ENCODE results near the gene STAM2. TPM values are rescaled to one million over a fixed set of nuclear protein-coding genes. Genes with fewer than 3 reads are reported as not detected.
A peak's percentile ranks its signal among the peaks of the same experiment; 100 is the strongest.
"Not testable (repeated sequence)": the region's sequence is repeated elsewhere in the genome, so short reads cannot be mapped to it uniquely, and the experiment has no call there.

STAM2 gene
- total RNA-seq = 24.1 TPM
- long read RNA-seq, full-length matches to known transcripts = 3 of 6 reads
- long read RNA-seq, partial matches to known transcripts = 1 of 6 reads
- long read RNA-seq, other reads (novel, unspliced or antisense) = 2 of 6 reads

GRCh38 chr2:152175368-152176112 is at the start of gene STAM2:
Gene STAM2, minus strand, starts transcription at chr2:152175763. Its CDS starts 121 bp downstream, at chr2:152175642.
- intact Hi-C loops (cut with micrococcal nuclease) = no loop called here
- ATAC-seq (peak; percentile 94), DNase-seq (peak; percentile 95)

- no peak for DNase-seq
- intact Hi-C loops (cut with micrococcal nuclease) = no loop called here
- ATAC-seq = peak; percentile 84
Observed at GRCh38 chr2:152223977-152224376, 48.4 kb upstream of the STAM2 start.

- peak; percentile 62 for DNase-seq
- peak; percentile 80 for ATAC-seq
- intact Hi-C loops (cut with micrococcal nuclease) = no loop called here
Observed at GRCh38 chr2:152222975-152223637, 47.5 kb upstream of the STAM2 start.

GRCh38 chr2:152221839-152222238 is 46.3 kb upstream of the STAM2 start:
- ATAC-seq (no peak), DNase-seq (no peak)
- intact Hi-C loops (cut with micrococcal nuclease) = no loop called here

GRCh38 chr2:152219077-152219828 is 43.7 kb upstream of the STAM2 start:
- DNase-seq = no peak
- no peak for ATAC-seq
- intact Hi-C loops (cut with micrococcal nuclease) = no loop called here

GRCh38 chr2:152201466-152201830 is 25.9 kb upstream of the STAM2 start:
- DNase-seq = no peak
- intact Hi-C loops (cut with micrococcal nuclease) = no loop called here
- ATAC-seq = no peak

GRCh38 chr2:152200565-152201465 is 25.3 kb upstream of the STAM2 start:
- DNase-seq (peak; percentile 90), ATAC-seq (peak; percentile 100)
- intact Hi-C loops (cut with micrococcal nuclease) = no loop called here

- DNase-seq = no peak
- intact Hi-C loops (cut with micrococcal nuclease) = no loop called here
- no peak for ATAC-seq
Observed at GRCh38 chr2:152200101-152200500, 24.5 kb upstream of the STAM2 start.

- DNase-seq (no peak), ATAC-seq (no peak)
- intact Hi-C loops (cut with micrococcal nuclease) = no loop called here
Observed at GRCh38 chr2:152198499-152198898, 22.9 kb upstream of the STAM2 start.

- intact Hi-C loops (cut with micrococcal nuclease); DNase-seq; ATAC-seq: not testable (repeated sequence)
Observed at GRCh38 chr2:152197508-152198284, 22.1 kb upstream of the STAM2 start.

- peak; percentile 77 for ATAC-seq
- DNase-seq = no peak
Observed at GRCh38 chr2:152189622-152190495, 14.3 kb upstream of the STAM2 start.

GRCh38 chr2:152186808-152187207 is 11.2 kb upstream of the STAM2 start:
- intact Hi-C loops (cut with micrococcal nuclease) = loop anchor here (5.0 kb wide), 1 partner anchor 450 kb away; no protein-coding TSS in a partner anchor
- DNase-seq, ATAC-seq: not testable (repeated sequence)

More at GRCh38 chr2:152189622-152190495, 14.3 kb upstream of the STAM2 start:
- intact Hi-C loops (cut with micrococcal nuclease) = loop anchor here (5.0 kb wide), 2 partner anchors 437 to 447 kb away; no protein-coding TSS in a partner anchor

GRCh38 chr2:152186262-152186661 is 10.7 kb upstream of the STAM2 start:
- DNase-seq = no peak
- intact Hi-C loops (cut with micrococcal nuclease) = loop anchor here (5.0 kb wide), 1 partner anchor 451 kb away; no protein-coding TSS in a partner anchor
- ATAC-seq = no peak

- intact Hi-C loops (cut with micrococcal nuclease) = no loop called here
- ATAC-seq (no peak), DNase-seq (no peak)
Observed at GRCh38 chr2:152183401-152184073, 8.0 kb upstream of the STAM2 start.

- DNase-seq; intact Hi-C loops (cut with micrococcal nuclease); ATAC-seq: not testable (repeated sequence)
Observed at GRCh38 chr2:152177667-152178066, 2.1 kb upstream of the STAM2 start.

- DNase-seq = no peak
- peak; percentile 7 for ATAC-seq
- intact Hi-C loops (cut with micrococcal nuclease) = no loop called here
Observed at GRCh38 chr2:152176113-152176714, 651 bp upstream of the STAM2 start.

All from left ventricle myocardium superior (tissue), 1 donor.